H1 (cell line): ENCODE data around the gene TOR1AIP1. TPM values are rescaled to one million over a fixed set of nuclear protein-coding genes. Genes with fewer than 3 reads are reported as not detected.

Experiments
- CTCF ChIA-PET: fragments of 300-600 bp; sonication (Branson Sonifier 250); formaldehyde crosslinking; loops from one replicate; lab custom pipeline; 2021; ENCODE audit not compliant: partially characterized antibody; lab: Charles Lee
- POLR2A ChIA-PET: fragments of 300-600 bp; sonication (Branson Sonifier 250); formaldehyde crosslinking; loops from one replicate; lab custom pipeline; 2021; ENCODE audit warnings: inconsistent platforms; ENCODE audit not compliant: partially characterized antibody; lab: Charles Lee
- DNase-seq, 2 experiments: peaks; one replicate each; pipeline versions ENCODE4 v3.0.0 to v3.0.0-alpha.2; 2010 to 2022; ENCODE audit warnings: low spot score in 2 of 2, low read depth in 1 of 2, mixed read lengths in 1 of 2
- FAIRE-seq: peaks from 2 replicates; lab custom pipeline; 2011; peaks lifted over from hg19 to GRCh38; lab: Jason Lieb, UNC
- H2AFZ ChIP-seq: 2 replicates; pipeline ENCODE4 v1.8.1; 2012; ENCODE audit warnings: low read length, inconsistent platforms
- H2AK5ac ChIP-seq: 2 replicates; pipeline ENCODE4 v1.6.1; 2013; ENCODE audit warnings: low read depth, low read length
- H2BK120ac ChIP-seq: replicated peaks from 2 replicates; pipeline ENCODE3; 2013; ENCODE audit warnings: low read depth, low read length, inconsistent platforms
- H2BK12ac ChIP-seq: 2 replicates; pipeline ENCODE4 v1.6.1; 2013; ENCODE audit warnings: low read depth, low read length
- H2BK15ac ChIP-seq: 2 replicates; pipeline ENCODE4 v1.6.1; 2013; ENCODE audit warnings: low read length
- H2BK20ac ChIP-seq: 2 replicates; pipeline ENCODE4 v1.6.1; 2013; ENCODE audit warnings: low read length
- H2BK5ac ChIP-seq: 2 replicates; pipeline ENCODE4 v1.6.1; 2013; ENCODE audit warnings: low read depth, low read length
- H3K14ac ChIP-seq: 2 replicates; pipeline ENCODE4 v1.6.1; 2013; ENCODE audit warnings: inconsistent platforms; ENCODE audit not compliant: insufficient read length
- H3K18ac ChIP-seq: 2 replicates; pipeline ENCODE4 v1.6.1; 2013; ENCODE audit warnings: low read length; ENCODE audit errors: extremely low read depth
- H3K23ac ChIP-seq: 2 replicates; pipeline ENCODE4 v1.6.1; 2013; ENCODE audit warnings: inconsistent platforms; ENCODE audit not compliant: insufficient read length
- H3K23me2 ChIP-seq: 2 replicates; pipeline ENCODE4 v1.6.1; 2013; ENCODE audit warnings: low read depth, low read length
- H3K27ac ChIP-seq: 2 replicates; pipeline ENCODE4 v1.6.1; 2011; ENCODE audit warnings: low read depth, low read length, inconsistent platforms
- H3K27me3 ChIP-seq, 4 experiments: replicated peaks in 1 of 4; 1 replicate in 1 of 4; 2 replicates in 3 of 4; pipeline versions ENCODE4 v1.6.1 to v1.8.1; 2011 to 2013; ENCODE audit warnings: low read length in 3 of 4, mild to moderate bottlenecking in 3 of 4, inconsistent platforms in 2 of 4, mixed read lengths in 2 of 4, moderate library complexity in 1 of 4; ENCODE audit not compliant: control insufficient read depth in 3 of 4, insufficient read depth in 3 of 4; ENCODE audit errors: extremely low read depth in 1 of 4
- H3K36me3 ChIP-seq, 4 experiments: 2 replicates each; pipeline versions ENCODE4 v1.6.1 to v1.8.1; 2011 to 2013; ENCODE audit warnings: mild to moderate bottlenecking in 4 of 4, low read length in 3 of 4, moderate library complexity in 2 of 4, control low read depth in 1 of 4, inconsistent platforms in 1 of 4; ENCODE audit not compliant: insufficient read depth in 4 of 4, control insufficient read depth in 2 of 4
- H3K4ac ChIP-seq: replicated peaks from 2 replicates; pipeline ENCODE3; 2013; ENCODE audit warnings: low read length, low read depth, mixed read lengths, inconsistent platforms; ENCODE audit not compliant: insufficient read length
- H3K4me1 ChIP-seq, 4 experiments: replicated peaks in 1 of 4; 1 replicate in 1 of 4; 2 replicates in 3 of 4; pipeline versions ENCODE4 v1.6.1 to v1.8.1; 2011 to 2013; ENCODE audit warnings: low read length in 3 of 4, inconsistent platforms in 2 of 4, mixed read lengths in 1 of 4; ENCODE audit not compliant: insufficient read depth in 4 of 4, control insufficient read depth in 3 of 4
- H3K4me2 ChIP-seq, 2 experiments: 2 replicates each; pipeline versions ENCODE4 v1.6.1 to v1.8.1; 2011 to 2013; ENCODE audit warnings: low read depth in 2 of 2, low read length in 2 of 2, control low read depth in 1 of 2, inconsistent platforms in 1 of 2, mild to moderate bottlenecking in 1 of 2; ENCODE audit not compliant: insufficient read depth in 1 of 2
- H3K4me3 ChIP-seq, 4 experiments: fragments of 200-600, 300-600 bp in 1 of 4; sonication (generic), shearing (Covaris generic), sonication (Bioruptor Twin) in 1 of 4; 2 replicates each; pipeline versions ENCODE4 v1.5.1 to v1.8.1; 2011 to 2016; ENCODE audit warnings: low read length in 4 of 4, low read depth in 3 of 4, control low read depth in 2 of 4, inconsistent platforms in 2 of 4, mild to moderate bottlenecking in 2 of 4, mixed read lengths in 1 of 4, moderate library complexity in 1 of 4; ENCODE audit not compliant: insufficient read depth in 2 of 4; ENCODE audit errors: extremely low read depth in 1 of 4
- H3K56ac ChIP-seq: replicated peaks from 2 replicates; pipeline ENCODE3; 2013; ENCODE audit warnings: low read depth, mild to moderate bottlenecking, mixed read lengths, low read length, inconsistent platforms; ENCODE audit not compliant: insufficient read length
- H3K79me1 ChIP-seq: 2 replicates; pipeline ENCODE4 v1.6.1; 2013; ENCODE audit warnings: low read depth, low read length, control low read depth
- H3K79me2 ChIP-seq, 2 experiments: 2 replicates each; pipeline versions ENCODE4 v1.6.1 to v1.8.1; 2012 to 2013; ENCODE audit warnings: low read length in 2 of 2, mild to moderate bottlenecking in 2 of 2, inconsistent platforms in 1 of 2; ENCODE audit not compliant: insufficient read depth in 2 of 2, control insufficient read depth in 1 of 2
- H3K9ac ChIP-seq, 4 experiments: replicated peaks in 1 of 4; 1 replicate in 1 of 4; 2 replicates in 3 of 4; pipeline versions ENCODE4 v1.6.1 to v1.8.1; 2011 to 2013; ENCODE audit warnings: low read depth in 3 of 4, low read length in 3 of 4, control low read depth in 2 of 4, mild to moderate bottlenecking in 2 of 4, moderate library complexity in 2 of 4, inconsistent platforms in 1 of 4; ENCODE audit errors: extremely low read depth in 1 of 4
- H3K9me3 ChIP-seq, 2 experiments: 2 replicates each; pipeline versions ENCODE4 v1.6.1 to v1.8.1; 2012 to 2013; ENCODE audit warnings: mild to moderate bottlenecking in 2 of 2, moderate library complexity in 2 of 2, control low read depth in 1 of 2, inconsistent platforms in 1 of 2, low read depth in 1 of 2, low read length in 1 of 2, mixed read lengths in 1 of 2; ENCODE audit not compliant: insufficient read depth in 2 of 2
- H4K20me1 ChIP-seq, 2 experiments: replicated peaks in 1 of 2; 2 replicates each; pipeline versions ENCODE3 to v1.8.1; 2011 to 2013; ENCODE audit warnings: inconsistent platforms in 2 of 2, low read length in 2 of 2, mild to moderate bottlenecking in 1 of 2; ENCODE audit not compliant: insufficient read depth in 2 of 2, control insufficient read depth in 1 of 2
- H4K5ac ChIP-seq: 2 replicates; pipeline ENCODE4 v1.6.1; 2013; ENCODE audit warnings: low read length, low read depth, mixed read lengths, inconsistent platforms; ENCODE audit not compliant: insufficient read length
- H4K8ac ChIP-seq: 2 replicates; pipeline ENCODE4 v1.8.0; 2013; ENCODE audit warnings: mild to moderate bottlenecking, moderate library complexity, low read length, inconsistent platforms; ENCODE audit not compliant: insufficient read depth; ENCODE audit errors: extremely low read depth
- H4K91ac ChIP-seq: replicated peaks from 2 replicates; pipeline ENCODE3; 2013; ENCODE audit warnings: low read length, mixed read lengths, inconsistent platforms; ENCODE audit not compliant: insufficient read length
- CBX5 ChIP-seq: fragments of 300-800, 300-1000 bp; sonication (generic); IDR thresholded peaks from 2 replicates; pipeline ENCODE4 v1.7.1; 2016; ENCODE audit warnings: antibody characterized with exemption, low read length, low read depth
- CHD1 ChIP-seq: IDR thresholded peaks from 2 replicates; pipeline ENCODE4 v1.6.1; 2012; ENCODE audit warnings: low read depth, low read length, improper control_type of control experiment
- EP300 ChIP-seq, 2 experiments: IDR thresholded peaks; 1 replicate in 1 of 2; 2 replicates in 1 of 2; pipeline ENCODE4 v1.6.1; 2011 to 2012; ENCODE audit warnings: low read depth in 2 of 2, low read length in 2 of 2, mild to moderate bottlenecking in 2 of 2, borderline replicate concordance in 1 of 2, inconsistent platforms in 1 of 2, moderate library complexity in 1 of 2
- HDAC2 ChIP-seq, 2 experiments: fragments of 300-600 bp in 1 of 2; sonication (generic) in 1 of 2; IDR thresholded peaks; 2 replicates each; pipeline ENCODE4 v1.6.1; 2011 to 2012; ENCODE audit warnings: low read depth in 2 of 2, low read length in 2 of 2, mild to moderate bottlenecking in 2 of 2, moderate library complexity in 2 of 2, borderline replicate concordance in 1 of 2, inconsistent platforms in 1 of 2
- SP1 ChIP-seq: IDR thresholded peaks from 2 replicates; pipeline ENCODE4 v1.6.1; 2011; ENCODE audit warnings: low read depth, low read length
- WGBS, 2 experiments: shearing (Covaris generic) in 1 of 2; methylation state at CpG; one replicate each; pipeline versions ENCODE4 v1.1.6 to v1.1.7; 2013 to 2015; ENCODE audit warnings: low lambda C conversion rate in 2 of 2, mixed read lengths in 2 of 2, inconsistent platforms in 1 of 2, low coverage in 1 of 2, missing lambda C conversion rate in 1 of 2; ENCODE audit not compliant: insufficient replicate concordance in 2 of 2, insufficient coverage in 1 of 2, insufficient read length in 1 of 2; ENCODE audit errors: extremely low coverage in 1 of 2, missing lambda C conversion rate in 1 of 2; 5-methylcytosine and 5-hydroxymethylcytosine counted together
- polyA plus RNA-seq, 7 experiments: library from polyadenylated mRNA; depleted of rRNA in 3 of 7; stranded (reverse) in 5 of 7; unstranded in 2 of 7; fragments of >200 nt in 5 of 7; fragments of 200-250 nt in 2 of 7; gene quantifications; 1 replicate in 5 of 7; 2 replicates in 1 of 7; 4 replicates in 1 of 7; pipeline versions ENCODE4 v1.2.1 to v1.2.3, GENCODE V29; 2011 to 2013; ENCODE audit warnings: missing spikeins in 2 of 7, mixed read lengths in 2 of 7
- total RNA-seq: library from RNA; stranded (reverse); fragmentation: NEBNext Ultra II Directional; extraction: Animal tissue kit (Norgen Biotek cat#: 25700); gene quantifications from 2 replicates; pipeline ENCODE4 v1.2.1, GENCODE V29; 2021

The TOR1AIP1 gene
- total and polyA plus RNA-seq, 2 of the 8 experiments (the other 6 are each of a cell fraction or from before 2014, with no cell fraction given): 5.7 to 22.8 TPM

- Histone ChIP-seq H3K18ac (no peak overlapping the region), H3K27ac (no peak overlapping the region), H4K8ac (no peak overlapping the region), H3K4me3 (no peak overlapping the region), H4K20me1 (peaks cover 0 to 1% of the 10 kb centered on the region in 2 experiments), H3K27me3 (no peaks in the 10 kb centered on the region), H4K5ac (no peak overlapping the region), H2AFZ (no peak overlapping the region), H2BK5ac (no peak overlapping the region; the same call in 1 of the 2 replicates), H3K4me2 (no peak overlapping the region), H2BK120ac (no peak overlapping the region), H4K91ac (no peak overlapping the region), H3K4me1 (no peaks in the 10 kb centered on the region), H3K9me3 (no peaks in the 10 kb centered on the region), H3K23me2 (no peaks in the 10 kb centered on the region; the same call in 1 of the 2 replicates), H2AK5ac (no peak overlapping the region), H3K79me2 (peaks cover 0 to 91% of the 10 kb centered on the region in 2 experiments; a peak in 3 of 4 replicates), H3K9ac (no peak overlapping the region), H3K79me1 (peaks cover 2% of the 10 kb centered on the region), H3K14ac (no peak overlapping the region), H2BK20ac (no peak overlapping the region), H2BK15ac (no peak overlapping the region), H3K56ac (no peak overlapping the region), H3K4ac (no peak overlapping the region), H2BK12ac (no peak overlapping the region), H3K23ac (no peak overlapping the region), H3K36me3 (no peaks in the 10 kb centered on the region; a peak in 1 of 8 replicates)
- FAIRE-seq (no peak), DNase-seq (no peak)
- POLR2A ChIA-PET: interaction anchor here (0.8 to 1.5 kb wide), 2 partner anchors 14 to 86 kb away, joined by 3 to 5 read pairs; partner anchors contain the start of gene CEP350
- CTCF ChIA-PET: interaction anchor here (0.6 to 1.0 kb wide), 2 partner anchors 14 to 218 kb away, joined by 3 read pairs; no protein-coding TSS in a partner anchor
- no peak for TF ChIP-seq EP300 (IDR thresholded peaks at IDR 0.05; ENCODE audit: borderline replicate concordance in 1 of 2, low read depth in 2 of 2, low read length in 2 of 2)
- TF ChIP-seq HDAC2 (IDR thresholded peaks at IDR 0.05; ENCODE audit: borderline replicate concordance in 1 of 2, low read depth in 2 of 2, low read length in 2 of 2): no peak
- no peak for TF ChIP-seq CHD1
- no peak for TF ChIP-seq SP1
- no peak for TF ChIP-seq CBX5
- 89% methylated on average over 7 of the region's 8 CpGs; no CpG with 5 or more reads in 1 of the 2 experiments for WGBS, 2 experiments
Observed at GRCh38 chr1:179968994-179969919, 87.2 kb downstream of the TOR1AIP1 start.
